Astrocyte (in vitro differentiated cells and primary cell): ENCODE data around the gene CLNK. TPM values are rescaled to one million over a fixed set of nuclear protein-coding genes. Genes with fewer than 3 reads are reported as not detected.

Experiments
- DNase-seq: peaks from one replicate; pipeline ENCODE4 v3.0.0-alpha.2; 2010; ENCODE audit warnings: low read depth
- FAIRE-seq: peaks from 2 replicates; lab custom pipeline; 2011; peaks lifted over from hg19 to GRCh38; lab: Jason Lieb, UNC
- H2AFZ ChIP-seq: 2 replicates; pipeline ENCODE4 v1.6.0; 2012; ENCODE audit warnings: low read depth, low read length, inconsistent platforms
- H3K27ac ChIP-seq: 2 replicates; pipeline ENCODE4 v1.5.1; 2011; ENCODE audit warnings: low read depth, low read length, inconsistent platforms
- H3K27me3 ChIP-seq: 2 replicates; pipeline ENCODE4 v1.6.0; 2011; ENCODE audit warnings: low read length, inconsistent platforms; ENCODE audit not compliant: insufficient read depth
- H3K36me3 ChIP-seq: 2 replicates; pipeline ENCODE4 v1.5.1; 2011; ENCODE audit warnings: low read length, inconsistent platforms; ENCODE audit not compliant: insufficient read depth
- H3K4me1 ChIP-seq: 2 replicates; pipeline ENCODE4 v1.5.1; 2011; ENCODE audit warnings: low read length, inconsistent platforms; ENCODE audit not compliant: insufficient read depth
- H3K4me2 ChIP-seq: 2 replicates; pipeline ENCODE4 v1.6.0; 2012; ENCODE audit warnings: low read length, inconsistent platforms
- H3K4me3 ChIP-seq: 2 replicates; pipeline ENCODE4 v1.5.1; 2011; ENCODE audit warnings: low read depth, mild to moderate bottlenecking, low read length, inconsistent platforms; ENCODE audit not compliant: insufficient read depth
- H3K79me2 ChIP-seq: 2 replicates; pipeline ENCODE4 v1.6.0; 2012; ENCODE audit warnings: mild to moderate bottlenecking, low read length, inconsistent platforms; ENCODE audit not compliant: insufficient read depth
- H3K9ac ChIP-seq: 2 replicates; pipeline ENCODE4 v1.6.0; 2012; ENCODE audit warnings: mild to moderate bottlenecking, low read length, inconsistent platforms
- H3K9me3 ChIP-seq: 2 replicates; pipeline ENCODE4 v1.5.1; 2012; ENCODE audit warnings: low read depth, mild to moderate bottlenecking, low read length, inconsistent platforms; ENCODE audit not compliant: insufficient read depth
- H4K20me1 ChIP-seq: 2 replicates; pipeline ENCODE4 v1.6.0; 2012; ENCODE audit warnings: low read length, inconsistent platforms; ENCODE audit not compliant: insufficient read depth
- H3K27ac Mint-ChIP-seq: one replicate; pipeline ENCODE4 v1.8.0; 2021; ENCODE audit warnings: mild to moderate bottlenecking, mixed read lengths; ENCODE audit not compliant: unreplicated experiment
- H3K27me3 Mint-ChIP-seq: one replicate; pipeline ENCODE4 v1.8.0; 2021; ENCODE audit warnings: low read depth, mixed read lengths; ENCODE audit not compliant: unreplicated experiment
- H3K36me3 Mint-ChIP-seq: one replicate; pipeline ENCODE4 v1.8.0; 2021; ENCODE audit warnings: low read depth, mixed read lengths; ENCODE audit not compliant: unreplicated experiment
- H3K4me1 Mint-ChIP-seq: one replicate; pipeline ENCODE4 v1.8.0; 2021; ENCODE audit warnings: low read depth, mixed read lengths; ENCODE audit not compliant: unreplicated experiment
- H3K4me3 Mint-ChIP-seq: one replicate; pipeline ENCODE4 v1.8.0; 2021; ENCODE audit warnings: mild to moderate bottlenecking, moderate library complexity, mixed read lengths; ENCODE audit not compliant: unreplicated experiment
- H3K9me3 Mint-ChIP-seq: one replicate; pipeline ENCODE4 v1.8.0; 2021; ENCODE audit warnings: mild to moderate bottlenecking, mixed read lengths; ENCODE audit not compliant: unreplicated experiment
- EZH2 ChIP-seq: IDR thresholded peaks from 2 replicates; pipeline ENCODE4 v1.6.1; 2012; ENCODE audit warnings: mild to moderate bottlenecking, low read length, inconsistent platforms; ENCODE audit not compliant: insufficient read depth
- total RNA-seq: library from RNA; stranded (reverse); gene quantifications from 2 replicates; pipeline ENCODE4 v1.2.1, GENCODE V29; 2021
- TF ChIP-seq, protein P1 (sequence below): IDR thresholded peaks from 2 replicates; pipeline ENCODE4 v1.5.1; 2011; ENCODE audit warnings: low read depth, mild to moderate bottlenecking, inconsistent platforms, low read length, moderate library complexity; ENCODE audit not compliant: insufficient read depth

Gene CLNK
- total RNA-seq, 1 donor from 2014 or later, result not detected

DNA sequence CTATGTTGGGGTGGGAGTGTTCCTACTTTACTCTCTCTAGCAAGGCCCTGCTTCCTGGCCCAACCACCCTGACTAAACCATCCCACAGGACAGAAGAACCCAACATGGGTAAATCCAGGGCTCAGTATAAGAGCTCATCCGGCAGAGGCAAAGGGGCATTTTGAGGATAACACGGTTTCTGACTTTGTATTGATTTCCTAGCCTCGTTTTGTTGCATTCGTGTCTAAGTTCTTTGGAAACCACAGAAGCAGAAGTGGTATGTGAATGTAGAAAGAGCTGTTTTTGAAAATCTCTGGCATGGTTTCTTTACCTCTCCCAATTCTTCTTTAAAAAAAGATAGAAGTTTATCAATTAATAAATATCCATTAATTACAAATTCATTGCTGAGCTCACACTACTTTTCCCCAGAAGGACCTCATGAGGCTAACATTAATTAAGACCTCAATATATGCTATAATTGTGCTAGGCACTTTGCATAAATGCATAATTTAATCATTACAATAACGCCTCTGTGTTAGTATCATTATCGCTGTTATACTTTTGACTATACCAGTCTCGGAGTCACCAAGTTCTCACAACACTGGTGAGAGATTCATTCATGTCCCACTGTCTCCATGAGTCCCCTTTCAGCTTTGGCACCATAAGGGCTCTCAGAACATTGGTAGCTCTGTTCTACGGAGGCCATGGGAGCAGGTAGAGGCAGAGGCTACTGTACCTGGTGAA, 5.8 kb upstream of the CLNK start:
- H2AFZ ChIP-seq, result no peak overlapping the region
- no peak overlapping the region for H3K27ac Mint-ChIP-seq
- no peak for FAIRE-seq
- no peaks in the 10 kb centered on the region for H3K36me3 Mint-ChIP-seq
- peaks cover 3% of the 10 kb centered on the region for H3K9me3 Mint-ChIP-seq
- no peak for TF ChIP-seq EZH2
- TF ChIP-seq, protein P1, sequence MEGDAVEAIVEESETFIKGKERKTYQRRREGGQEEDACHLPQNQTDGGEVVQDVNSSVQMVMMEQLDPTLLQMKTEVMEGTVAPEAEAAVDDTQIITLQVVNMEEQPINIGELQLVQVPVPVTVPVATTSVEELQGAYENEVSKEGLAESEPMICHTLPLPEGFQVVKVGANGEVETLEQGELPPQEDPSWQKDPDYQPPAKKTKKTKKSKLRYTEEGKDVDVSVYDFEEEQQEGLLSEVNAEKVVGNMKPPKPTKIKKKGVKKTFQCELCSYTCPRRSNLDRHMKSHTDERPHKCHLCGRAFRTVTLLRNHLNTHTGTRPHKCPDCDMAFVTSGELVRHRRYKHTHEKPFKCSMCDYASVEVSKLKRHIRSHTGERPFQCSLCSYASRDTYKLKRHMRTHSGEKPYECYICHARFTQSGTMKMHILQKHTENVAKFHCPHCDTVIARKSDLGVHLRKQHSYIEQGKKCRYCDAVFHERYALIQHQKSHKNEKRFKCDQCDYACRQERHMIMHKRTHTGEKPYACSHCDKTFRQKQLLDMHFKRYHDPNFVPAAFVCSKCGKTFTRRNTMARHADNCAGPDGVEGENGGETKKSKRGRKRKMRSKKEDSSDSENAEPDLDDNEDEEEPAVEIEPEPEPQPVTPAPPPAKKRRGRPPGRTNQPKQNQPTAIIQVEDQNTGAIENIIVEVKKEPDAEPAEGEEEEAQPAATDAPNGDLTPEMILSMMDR, result no peak
- H3K79me2 ChIP-seq, result no peaks in the 10 kb centered on the region
- H3K4me1 ChIP-seq, result no peaks in the 10 kb centered on the region
- peaks cover 15% of the 10 kb centered on the region for H3K4me1 Mint-ChIP-seq
- H3K27me3 Mint-ChIP-seq, result peaks cover 8% of the 10 kb centered on the region
- no peak overlapping the region for H3K4me3 ChIP-seq
- no peaks in the 10 kb centered on the region for H3K27me3 ChIP-seq
- H3K9ac ChIP-seq, result no peak overlapping the region
- no peak overlapping the region for H3K4me2 ChIP-seq
- H3K4me3 Mint-ChIP-seq, result no peak overlapping the region
- H3K36me3 ChIP-seq, result no peaks in the 10 kb centered on the region
- H3K9me3 ChIP-seq, result no peaks in the 10 kb centered on the region
- H4K20me1 ChIP-seq, result no peaks in the 10 kb centered on the region
- no peak for DNase-seq
- H3K27ac ChIP-seq, result no peak overlapping the region

DNA sequence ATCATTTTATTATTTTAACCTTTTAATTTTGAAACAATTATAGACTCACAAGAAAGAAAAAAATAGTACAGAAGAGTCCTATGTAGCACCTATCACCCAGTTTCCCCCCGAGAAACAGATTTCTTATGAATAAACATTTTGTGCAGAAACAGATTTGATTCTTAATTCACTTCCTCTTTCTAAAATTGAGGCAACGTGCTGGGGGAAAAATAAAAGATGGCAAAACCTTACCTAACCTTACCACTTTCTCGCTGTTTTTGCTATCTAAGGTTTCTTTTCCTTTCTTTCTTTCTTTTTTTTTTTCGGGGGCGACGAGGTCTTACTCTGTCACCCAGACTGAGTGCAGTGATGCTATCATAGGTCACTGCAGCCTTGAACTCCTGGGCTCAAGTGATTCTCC, 4.3 kb upstream of the CLNK start:
- Histone ChIP-seq H3K27ac (no peak overlapping the region), H3K9me3 (no peaks in the 10 kb centered on the region), H4K20me1 (no peaks in the 10 kb centered on the region), H3K79me2 (no peaks in the 10 kb centered on the region), H3K4me3 (no peak overlapping the region), H2AFZ (no peak overlapping the region), H3K27me3 (no peaks in the 10 kb centered on the region), H3K4me1 (no peaks in the 10 kb centered on the region), H3K4me2 (no peak overlapping the region), H3K9ac (no peak overlapping the region), H3K36me3 (no peaks in the 10 kb centered on the region)
- H3K4me3 Mint-ChIP-seq, result no peak overlapping the region
- peaks cover 11% of the 10 kb centered on the region for H3K4me1 Mint-ChIP-seq
- no peaks in the 10 kb centered on the region for H3K36me3 Mint-ChIP-seq
- H3K27ac Mint-ChIP-seq, result no peak overlapping the region
- H3K27me3 Mint-ChIP-seq, result peaks cover 8% of the 10 kb centered on the region
- TF ChIP-seq, protein P1, result no peak
- no peak for TF ChIP-seq EZH2
- DNase-seq (no peak), FAIRE-seq (no peak)
- H3K9me3 Mint-ChIP-seq, result peaks cover 3% of the 10 kb centered on the region

DNA sequence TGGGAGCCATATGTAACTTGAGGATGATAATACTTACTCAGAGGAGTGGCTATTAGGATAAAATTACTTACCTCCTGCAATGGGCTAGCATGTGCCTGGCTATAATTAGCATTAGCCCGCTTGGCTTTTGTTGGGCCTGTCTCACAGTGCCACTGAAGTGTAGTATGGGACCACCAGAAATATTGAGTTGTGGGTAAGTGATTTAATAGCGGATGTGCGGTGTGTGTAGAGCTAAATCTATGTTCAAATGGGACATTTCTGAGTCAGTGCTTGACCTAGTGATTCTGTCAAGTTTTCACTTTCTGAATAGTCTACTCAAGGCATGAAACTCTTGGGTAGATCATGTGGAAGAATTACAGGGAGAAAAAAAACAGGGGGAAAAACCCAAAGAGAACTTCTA, 3.5 kb upstream of the CLNK start:
- Mint-ChIP-seq H3K9me3 (no peaks in the 10 kb centered on the region), H3K27ac (no peak overlapping the region), H3K4me3 (no peak overlapping the region), H3K36me3 (no peaks in the 10 kb centered on the region), H3K27me3 (peaks cover 5% of the 10 kb centered on the region), H3K4me1 (peaks cover 11% of the 10 kb centered on the region)
- Histone ChIP-seq H3K27ac (no peak overlapping the region), H3K4me3 (no peak overlapping the region), H3K27me3 (no peaks in the 10 kb centered on the region), H3K9me3 (no peaks in the 10 kb centered on the region), H4K20me1 (no peaks in the 10 kb centered on the region), H2AFZ (no peak overlapping the region), H3K4me2 (no peak overlapping the region), H3K9ac (no peak overlapping the region), H3K36me3 (no peaks in the 10 kb centered on the region), H3K4me1 (no peaks in the 10 kb centered on the region), H3K79me2 (no peaks in the 10 kb centered on the region)
- no peak for DNase-seq
- FAIRE-seq, result no peak
- TF ChIP-seq, protein P1, result no peak
- TF ChIP-seq EZH2, result no peak
